DOHH2 (cell line): Measurements from ENCODE around the gene ALS2CL.

ENCODE experiments used
- H3F3A ChIP-seq: fragments of 200-600 bp; sonication (generic), shearing (Covaris generic); 2 replicates; pipeline ENCODE4 v1.6.0; 2016; ENCODE audit warnings: antibody characterized with exemption, mild to moderate bottlenecking; ENCODE audit not compliant: control insufficient read depth, insufficient read depth
- H3K27ac ChIP-seq: fragments of 200-600 bp; sonication (generic); 2 replicates; pipeline ENCODE4 v1.5.1; 2014; ENCODE audit warnings: low read depth, mild to moderate bottlenecking, low read length, moderate library complexity
- H3K27me3 ChIP-seq: fragments of 200-600 bp; sonication (generic); 2 replicates; pipeline ENCODE4 v1.6.1; 2014; ENCODE audit warnings: mild to moderate bottlenecking, low read length, mixed read lengths; ENCODE audit not compliant: control insufficient read depth
- H3K36me3 ChIP-seq: fragments of 200-600 bp; sonication (generic); 2 replicates; pipeline ENCODE4 v1.6.1; 2014; ENCODE audit warnings: mild to moderate bottlenecking, low read length, moderate library complexity, mixed read lengths; ENCODE audit not compliant: control insufficient read depth
- H3K4me1 ChIP-seq: fragments of 200-600 bp; sonication (generic); 2 replicates; pipeline ENCODE4 v1.6.1; 2014; ENCODE audit warnings: mild to moderate bottlenecking, low read length, mixed read lengths; ENCODE audit not compliant: control insufficient read depth
- H3K4me2 ChIP-seq: fragments of 200-600 bp; sonication (generic); 2 replicates; pipeline ENCODE4 v1.6.0; 2014; ENCODE audit warnings: mild to moderate bottlenecking, low read length, moderate library complexity
- H3K4me3 ChIP-seq: fragments of 200-600 bp; sonication (generic); 2 replicates; pipeline ENCODE4 v1.5.1; 2014; ENCODE audit warnings: mild to moderate bottlenecking, low read length, mixed read lengths
- H3K79me2 ChIP-seq: fragments of 200-600 bp; sonication (generic); 2 replicates; pipeline ENCODE4 v1.6.1; 2014; ENCODE audit warnings: mild to moderate bottlenecking, low read length, mixed read lengths; ENCODE audit not compliant: control insufficient read depth
- H3K9me2 ChIP-seq: fragments of 200-600 bp; sonication (generic); replicated peaks from 2 replicates; pipeline ENCODE4 v1.6.1; 2014; ENCODE audit warnings: mild to moderate bottlenecking, low read length, mixed read lengths; ENCODE audit not compliant: control insufficient read depth
- H3K9me3 ChIP-seq: fragments of 200-600 bp; sonication (generic); 2 replicates; pipeline ENCODE4 v1.6.1; 2014; ENCODE audit warnings: antibody characterized with exemption, low read length, mixed read lengths; ENCODE audit not compliant: control insufficient read depth, insufficient read depth
- H4K20me1 ChIP-seq: fragments of 200-600 bp; sonication (generic); 2 replicates; pipeline ENCODE4 v1.6.0; 2014; ENCODE audit warnings: low read depth, mild to moderate bottlenecking, antibody characterized with exemption, low read length, moderate library complexity; ENCODE audit not compliant: control insufficient read depth, insufficient read depth
- CTCF ChIP-seq: fragments of 200-600 bp; sonication (generic); IDR thresholded peaks from one replicate; pipeline ENCODE4 v1.5.1; 2014; ENCODE audit warnings: antibody characterized with exemption, mild to moderate bottlenecking, low read depth, low read length; ENCODE audit not compliant: poor library complexity, severe bottlenecking
- EZH2phosphoT487 ChIP-seq: fragments of 200-600 bp; sonication (generic); IDR thresholded peaks from 2 replicates; pipeline ENCODE4 v1.6.1; 2017; ENCODE audit warnings: borderline replicate concordance, mild to moderate bottlenecking, antibody characterized with exemption, low read length, moderate library complexity, mixed read lengths

Gene ALS2CL

GRCh38 chr3:46712191-46713049 lies 18.9 kb upstream of the ALS2CL start:
- Histone ChIP-seq H3K4me1 (no peaks in the 10 kb centered on the region), H3K79me2 (no peaks in the 10 kb centered on the region), H3K4me3 (no peak overlapping the region), H3K4me2 (no peak overlapping the region), H3F3A (no peaks in the 10 kb centered on the region), H3K36me3 (no peaks in the 10 kb centered on the region), H3K9me2 (no peaks in the 10 kb centered on the region), H3K9me3 (no peaks in the 10 kb centered on the region), H3K27me3 (no peaks in the 10 kb centered on the region), H4K20me1 (no peaks in the 10 kb centered on the region), H3K27ac (no peak overlapping the region)
- TF ChIP-seq CTCF (no peak), EZH2phosphoT487 (no peak)

GRCh38 chr3:46711760-46712159 lies 18.3 kb upstream of the ALS2CL start:
- Histone ChIP-seq H3K79me2 (no peaks in the 10 kb centered on the region), H3K9me3 (no peaks in the 10 kb centered on the region), H4K20me1 (no peaks in the 10 kb centered on the region), H3F3A (no peaks in the 10 kb centered on the region), H3K9me2 (no peaks in the 10 kb centered on the region), H3K36me3 (no peaks in the 10 kb centered on the region), H3K4me1 (no peaks in the 10 kb centered on the region), H3K27me3 (no peaks in the 10 kb centered on the region), H3K4me3 (no peak overlapping the region), H3K4me2 (no peak overlapping the region), H3K27ac (no peak overlapping the region)
- TF ChIP-seq EZH2phosphoT487 (no peak), CTCF (no peak)

DNA sequence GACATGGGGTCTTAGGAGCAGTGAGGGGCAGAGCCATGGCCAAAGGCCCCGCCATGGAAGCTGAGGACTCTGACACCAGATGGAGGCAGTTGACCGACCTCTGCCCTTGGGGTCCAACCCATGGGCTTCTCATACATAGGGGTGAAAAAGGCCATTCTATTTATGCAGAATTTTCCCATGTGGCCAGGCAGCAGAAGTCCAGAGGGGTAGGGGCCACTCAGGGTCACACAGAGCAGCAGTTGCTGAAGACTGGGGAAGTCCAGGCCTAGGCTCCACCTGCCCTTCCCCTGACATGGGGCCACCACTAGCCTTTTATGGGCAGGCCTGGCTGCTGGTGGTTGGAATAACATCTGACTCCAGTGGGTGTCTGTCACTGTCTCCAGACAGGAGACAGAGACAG lies 17.8 kb upstream of the ALS2CL start:
- no peaks in the 10 kb centered on the region for H3K9me2 ChIP-seq
- no peaks in the 10 kb centered on the region for H4K20me1 ChIP-seq
- no peaks in the 10 kb centered on the region for H3K27me3 ChIP-seq
- H3K79me2 ChIP-seq: no peaks in the 10 kb centered on the region
- no peak overlapping the region for H3K4me2 ChIP-seq
- H3K36me3 ChIP-seq: no peaks in the 10 kb centered on the region
- H3K9me3 ChIP-seq: no peaks in the 10 kb centered on the region
- no peak for TF ChIP-seq EZH2phosphoT487
- no peak for TF ChIP-seq CTCF
- no peak overlapping the region for H3K4me3 ChIP-seq
- no peaks in the 10 kb centered on the region for H3K4me1 ChIP-seq
- H3K27ac ChIP-seq: no peak overlapping the region
- H3F3A ChIP-seq: no peaks in the 10 kb centered on the region
